Activated T-cell treated with anti-CD3 and anti-CD28 coated beads for 4 hours (primary cell): ENCODE measurements around the gene STK33.

ENCODE experiments used
- DNase-seq: peaks from one replicate; pipeline ENCODE4 v3.0.0-alpha.2; 2020

Gene STK33

DNA sequence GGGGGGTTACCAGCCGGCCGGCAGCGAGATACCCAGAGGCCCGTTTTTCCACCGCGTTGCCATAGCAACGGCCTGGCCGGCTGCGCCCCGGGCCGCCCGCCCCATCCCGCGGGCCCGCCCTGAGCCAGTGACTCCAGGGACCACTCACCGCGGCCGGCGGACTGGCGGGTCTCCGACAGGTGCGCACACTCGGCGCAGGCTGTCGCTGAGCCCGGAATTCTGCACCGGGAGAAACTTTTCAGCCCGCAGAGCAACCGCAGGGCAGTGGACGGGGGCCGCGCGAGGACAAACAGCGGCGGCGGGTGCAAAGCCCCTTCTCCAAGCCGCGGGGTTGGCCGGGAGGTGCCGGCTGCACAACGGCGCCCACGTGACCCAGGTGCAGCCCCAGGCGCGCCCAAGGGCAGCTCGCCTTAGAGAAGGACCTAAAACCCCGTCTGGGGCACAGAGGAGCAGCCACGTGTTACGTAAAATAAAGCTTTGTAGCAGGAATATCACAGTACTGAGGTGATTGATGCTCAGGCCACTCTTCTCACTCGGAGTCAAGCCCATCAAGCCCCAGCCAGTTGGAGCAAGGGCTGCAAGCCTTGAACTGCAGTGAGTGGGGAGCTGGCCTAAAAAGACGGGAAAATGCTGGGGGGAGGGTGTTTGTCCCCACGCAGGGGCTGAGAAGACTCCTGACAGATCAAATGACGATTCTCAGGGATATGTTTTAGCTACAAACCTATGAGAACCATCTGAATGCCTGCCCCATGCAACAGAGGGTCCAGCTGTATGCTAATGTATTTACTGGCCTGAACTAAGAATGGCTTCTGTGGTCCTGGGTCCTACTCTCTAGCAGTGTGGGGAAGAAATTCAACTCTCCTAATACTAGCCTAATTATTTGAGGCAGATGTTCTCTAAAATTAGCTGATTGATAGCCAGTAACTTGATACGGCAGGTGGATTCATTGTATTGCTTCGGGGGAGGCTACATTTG, at the start of gene STK33:
TSS of gene STK33 (minus strand) at position 294 of the 975 bp plus-strand sequence. CDS start 119,323 bp downstream, outside the sequence.
- DNase-seq = no peak

DNA sequence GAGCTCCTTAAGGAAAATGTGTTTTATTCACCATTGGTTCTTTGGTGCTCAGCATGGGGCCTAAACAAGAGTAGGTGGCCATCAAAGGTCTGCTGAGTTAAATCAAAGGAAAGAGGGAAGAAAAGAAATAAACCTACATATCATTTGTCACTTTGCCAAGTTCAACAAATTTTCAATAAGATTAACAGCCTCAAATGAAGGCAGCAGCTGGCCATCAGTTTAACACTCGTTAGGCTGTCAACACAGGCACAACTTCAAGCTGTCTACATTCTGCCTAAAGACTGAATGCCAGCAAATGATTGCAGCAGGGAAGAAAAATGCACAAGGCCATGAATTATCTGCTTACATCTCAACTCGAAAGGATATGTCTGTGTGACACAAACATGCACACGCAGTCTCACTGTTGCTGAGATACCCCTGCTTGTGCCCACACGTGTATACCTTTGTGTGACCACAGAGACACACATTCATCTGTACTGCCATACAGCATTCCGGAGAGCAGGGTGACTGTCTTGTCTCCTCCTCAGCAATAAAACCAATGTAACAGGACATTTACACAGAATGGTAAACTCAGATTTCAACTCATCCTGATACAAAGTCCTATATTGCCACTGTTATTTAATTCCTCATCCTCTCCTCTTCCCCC, 48.3 kb upstream of the STK33 start:
- no peak for DNase-seq

- DNase-seq = no peak
These were observed 47.3 kb upstream of the STK33 start for GRCh38 chr11:8641332-8641731.

DNA sequence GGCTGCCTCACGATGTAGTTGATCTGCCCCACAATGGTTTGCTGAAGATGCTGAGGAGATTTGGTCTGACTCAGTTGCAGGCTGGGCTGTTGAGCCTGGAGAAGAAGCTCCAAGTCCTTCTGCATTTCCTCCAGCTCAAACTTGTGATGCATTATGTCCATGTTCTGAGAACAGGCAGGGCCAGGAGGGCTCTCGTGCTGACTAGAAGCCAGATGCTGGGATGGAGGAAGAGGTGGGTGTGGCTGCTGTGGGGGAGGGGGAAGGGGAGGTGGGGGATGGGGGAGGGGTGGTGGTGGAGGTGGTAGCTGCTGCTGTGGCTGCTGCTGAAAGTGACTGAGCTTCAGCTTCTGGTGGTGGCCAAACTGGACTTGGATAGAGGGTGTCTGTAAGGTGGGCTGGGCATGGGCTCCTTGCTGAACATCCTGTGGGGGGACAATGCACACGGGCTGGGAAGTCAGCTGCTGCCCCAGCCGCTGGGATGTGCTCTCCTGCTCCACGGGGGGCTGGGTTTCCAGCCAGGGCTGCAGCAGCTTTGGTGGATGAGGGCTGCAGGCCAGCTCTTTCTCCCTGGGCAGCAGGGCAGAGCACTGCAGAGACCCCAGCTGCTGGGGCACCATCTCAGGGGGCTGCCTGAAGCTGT, 46.4 kb upstream of the STK33 start:
- no peak for DNase-seq

DNA sequence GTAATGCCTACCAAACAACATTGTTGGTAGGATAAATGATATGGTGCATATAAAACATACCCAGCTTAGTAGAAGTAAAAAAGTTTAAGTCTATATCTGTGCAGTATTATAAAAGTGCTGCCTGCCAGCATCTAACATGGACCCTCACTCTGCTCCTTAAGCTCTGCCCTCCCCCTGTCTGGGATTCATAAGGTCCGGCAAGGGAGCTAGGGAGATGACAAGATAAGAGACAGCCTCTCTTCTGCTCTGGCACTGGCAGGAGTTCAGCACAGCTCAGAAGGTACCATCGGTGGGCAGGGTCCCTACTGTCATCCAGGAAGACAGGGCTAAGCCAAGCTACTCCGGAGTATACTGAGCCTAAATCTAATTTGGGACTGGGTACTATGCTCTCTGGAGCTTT, 45.6 kb upstream of the STK33 start:
- no peak for DNase-seq

DNA sequence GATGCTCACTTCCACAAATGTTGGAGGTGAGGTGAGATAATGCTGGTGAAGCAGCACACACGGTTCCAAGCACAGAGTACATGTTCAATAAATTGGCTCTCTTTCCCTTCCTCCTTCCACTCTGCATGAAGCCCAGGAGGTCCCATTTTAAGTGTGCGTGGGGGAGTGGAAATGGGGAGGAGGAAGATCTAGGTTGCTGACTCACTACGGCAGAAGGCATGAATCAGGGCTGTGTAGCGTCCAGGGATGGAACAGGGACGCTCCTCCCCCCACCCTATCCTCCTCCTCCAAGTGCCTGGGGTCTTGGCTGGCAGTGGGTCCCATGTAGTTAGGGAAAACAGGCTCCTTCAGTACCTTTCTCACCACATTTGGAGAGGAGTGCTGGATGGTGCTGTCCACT, 44.3 kb upstream of the STK33 start:
- DNase-seq = no peak

DNA sequence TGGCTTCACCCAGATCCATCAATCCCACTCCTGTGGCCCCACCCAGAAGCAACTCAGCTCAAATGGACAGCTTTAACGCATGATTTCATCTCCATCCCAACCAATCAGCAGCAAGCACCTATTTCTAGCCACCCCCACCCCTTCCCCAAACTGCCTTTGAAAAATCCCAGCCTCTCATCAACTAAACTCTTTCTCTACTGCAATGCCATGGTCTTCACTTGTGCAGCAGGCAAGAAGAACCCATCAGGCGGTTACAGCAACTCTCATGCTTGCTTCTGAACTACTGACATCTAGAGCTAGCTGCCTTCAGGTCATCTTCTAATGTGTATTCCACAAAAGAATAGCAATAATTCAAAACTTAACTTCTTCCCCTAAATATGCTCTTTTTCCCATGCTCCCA, 42.1 kb upstream of the STK33 start:
- DNase-seq = no peak

- DNase-seq = no peak
These were observed 40.5 kb upstream of the STK33 start for GRCh38 chr11:8634498-8634897.

GRCh38 chr11:8631395-8632118, 37.5 kb upstream of the STK33 start:
- DNase-seq = no peak

GRCh38 chr11:8624698-8625097, 30.7 kb upstream of the STK33 start:
- no peak for DNase-seq

DNA sequence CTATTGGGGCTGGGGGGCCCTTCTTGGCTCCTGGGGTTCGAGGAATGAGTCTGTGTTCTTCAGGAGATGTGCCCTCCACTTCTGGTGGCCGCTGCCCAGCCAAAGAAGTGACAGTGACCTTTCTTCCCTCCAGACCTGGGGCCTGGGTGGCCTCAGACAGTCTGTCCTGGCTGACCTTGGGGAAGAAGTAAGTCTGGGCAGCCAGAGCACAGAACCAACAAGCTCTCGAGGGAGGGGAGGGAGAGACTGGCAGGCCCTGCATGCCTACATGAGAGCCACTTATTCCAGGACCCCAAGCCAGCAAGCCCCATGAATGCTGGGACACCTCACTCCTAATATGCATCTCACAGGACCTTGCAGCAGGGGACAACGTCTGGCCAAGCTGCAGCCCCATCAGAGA, 27.1 kb upstream of the STK33 start:
- DNase-seq = no peak

- DNase-seq = no peak
These were observed 23.0 kb upstream of the STK33 start for GRCh38 chr11:8617063-8617462.

DNA sequence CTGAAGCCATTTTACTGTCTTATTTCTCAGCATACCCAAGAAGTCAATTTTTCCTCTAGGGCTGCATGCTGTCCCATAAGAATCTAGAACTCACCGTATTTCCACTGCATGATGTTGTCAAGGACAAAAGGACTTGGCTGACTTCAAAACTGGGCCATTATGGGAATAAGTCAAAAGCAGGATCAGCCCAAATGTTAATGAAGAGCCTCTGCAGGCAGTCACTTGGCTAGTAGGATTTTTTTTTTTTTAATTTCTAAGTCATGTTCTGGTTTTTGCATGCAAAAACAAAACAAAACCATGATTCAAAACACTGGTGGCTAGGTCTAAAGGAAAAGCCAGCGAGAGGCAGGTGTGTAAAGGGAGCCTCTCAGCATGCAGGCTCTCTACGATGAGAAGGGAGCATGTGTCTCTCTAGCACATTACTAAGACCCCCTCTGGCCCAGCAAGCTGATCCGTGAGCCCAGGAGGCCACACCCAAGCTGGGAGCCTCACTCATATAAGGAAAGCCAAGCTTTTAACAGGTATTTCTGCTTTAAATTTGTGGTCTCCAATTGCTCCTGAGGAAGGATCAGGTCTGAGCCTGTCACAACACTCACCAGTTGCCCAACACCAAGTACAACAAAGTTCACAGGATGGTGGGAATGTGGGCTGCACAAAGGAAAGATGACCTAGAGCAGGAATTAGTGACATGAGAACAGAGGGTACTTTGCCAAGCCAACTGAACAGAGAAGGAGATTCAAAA, 21.4 kb upstream of the STK33 start:
- DNase-seq = no peak

DNA sequence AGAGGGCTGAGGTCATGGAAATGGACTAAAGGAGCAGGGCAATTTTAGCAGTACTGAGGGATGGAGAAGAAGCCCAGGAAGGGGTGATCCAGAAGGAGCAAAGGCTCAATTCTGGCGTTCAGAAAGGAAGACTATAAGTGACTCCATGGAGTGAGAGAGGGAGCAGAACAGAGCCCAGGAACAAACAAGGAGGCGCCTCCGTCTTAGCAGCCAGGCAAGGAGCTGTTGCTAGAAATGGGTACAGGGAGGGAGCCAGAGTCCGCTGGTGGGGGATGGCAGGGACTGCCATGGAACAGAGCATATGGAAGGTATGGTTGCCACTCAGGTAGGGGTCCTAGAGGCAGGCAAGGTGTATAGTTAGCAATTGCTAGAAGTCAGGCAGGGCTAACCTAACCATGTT, 20.5 kb upstream of the STK33 start:
- no peak for DNase-seq

- DNase-seq = no peak
These were observed 19.0 kb upstream of the STK33 start for GRCh38 chr11:8613036-8613435.

DNA sequence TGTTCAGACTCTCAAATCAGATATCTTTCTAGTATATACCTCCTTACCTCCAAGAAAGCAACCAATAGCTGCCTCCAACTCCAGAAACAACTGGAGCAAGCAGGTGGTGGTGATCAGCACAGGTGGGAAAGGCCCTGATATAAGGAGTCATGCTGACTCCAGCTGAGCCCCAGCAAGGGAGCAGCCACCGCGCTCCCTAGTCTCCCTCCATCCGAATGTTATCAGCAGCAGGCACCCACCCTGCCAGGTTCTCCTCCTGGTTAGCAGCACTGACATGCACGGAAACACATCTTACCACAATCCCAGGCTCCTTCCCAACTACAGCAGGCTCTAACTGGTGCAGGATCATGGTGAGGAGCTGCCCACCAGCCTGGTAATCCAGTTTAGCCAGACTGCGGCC, 18.5 kb upstream of the STK33 start:
- no peak for DNase-seq

GRCh38 chr11:8610532-8611116, 16.6 kb upstream of the STK33 start:
- DNase-seq = no peak

DNA sequence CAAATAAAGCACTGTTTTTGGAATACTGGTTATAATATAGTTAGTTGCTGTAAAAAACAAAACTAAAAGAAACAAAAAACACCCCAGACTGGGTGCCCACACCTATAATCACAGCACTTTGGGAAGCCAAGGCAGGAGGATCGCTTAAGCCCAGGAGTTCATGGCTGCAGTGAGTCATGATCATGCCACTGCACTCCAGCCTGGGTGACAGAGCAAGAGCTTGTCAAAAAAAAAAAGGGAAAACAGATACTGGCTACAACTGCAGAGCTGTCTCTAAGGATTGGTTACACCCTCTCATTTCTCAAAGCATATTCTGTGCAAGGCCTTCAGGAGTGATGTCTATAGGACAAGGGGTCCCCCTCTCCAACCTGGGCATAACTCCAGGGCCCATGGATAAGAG, 14.6 kb upstream of the STK33 start:
- DNase-seq = no peak

DNA sequence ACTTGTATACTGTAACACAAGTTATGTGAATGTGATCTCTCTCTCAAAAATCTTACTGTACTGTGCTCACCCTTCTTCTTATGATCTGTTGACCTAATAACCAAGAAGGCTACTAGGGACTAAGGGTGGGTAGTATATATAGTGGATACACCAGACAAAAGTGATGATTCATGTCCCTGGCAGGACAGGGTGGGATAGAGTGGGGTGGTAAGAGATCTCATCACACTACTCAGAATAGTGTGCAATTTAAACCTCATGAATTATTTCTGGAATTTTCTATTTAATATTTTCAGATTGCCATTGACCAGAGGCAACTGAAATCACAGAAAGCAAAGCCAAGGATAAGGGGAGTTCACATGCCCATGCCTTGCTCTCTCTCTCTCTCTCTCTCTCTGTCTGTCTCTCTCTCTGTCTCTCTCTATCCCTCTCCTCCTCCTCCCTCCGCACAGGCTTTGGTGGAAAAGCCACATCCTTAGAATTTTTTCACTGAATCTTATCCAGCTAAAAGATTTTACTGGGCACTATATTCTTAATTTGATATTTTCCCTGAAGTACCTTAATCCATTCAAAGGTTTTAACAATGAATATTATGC, 12.0 kb upstream of the STK33 start:
- DNase-seq = no peak

- peak; percentile 7 for DNase-seq
These were observed 10.2 kb upstream of the STK33 start for GRCh38 chr11:8604078-8604723.

GRCh38 chr11:8603696-8604077, 9.7 kb upstream of the STK33 start:
- no peak for DNase-seq
